GM19099 (cell line): Measurements from ENCODE around the gene CYP20A1.
A peak's percentile ranks its signal among the peaks of the same experiment; 100 is the strongest.

ENCODE experiments used
- POLR2A ChIP-seq: IDR thresholded peaks from 3 replicates; pipeline ENCODE4 v1.6.1; 2011; ENCODE audit warnings: low read depth; ENCODE audit not compliant: insufficient read length; ENCODE audit errors: extremely low read depth

Gene CYP20A1

GRCh38 chr2:203238704-203239526 is at the start of gene CYP20A1:
Gene CYP20A1 (plus strand): TSS chr2:203239018. CDS start chr2:203239063, 45 bp downstream.
- peak; percentile 98 for TF ChIP-seq POLR2A

DNA sequence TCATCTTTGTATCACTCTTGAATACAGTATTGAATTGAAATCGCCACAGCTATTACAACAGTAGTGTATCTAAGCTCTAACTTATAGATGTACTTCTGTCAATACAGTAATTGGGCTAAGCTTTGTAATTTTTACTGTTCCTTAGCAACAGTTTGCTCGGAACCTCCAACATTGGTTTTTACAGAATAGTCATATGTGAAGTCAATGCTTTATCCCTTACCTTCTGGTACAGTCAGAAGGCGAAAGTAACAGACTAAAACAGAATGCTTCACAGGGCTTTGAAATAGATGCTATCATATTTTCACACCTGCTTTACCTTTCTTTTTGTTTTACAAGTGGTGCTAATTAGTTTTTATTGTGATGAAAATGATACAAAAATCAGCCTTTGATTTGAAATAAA is 46.9 kb upstream of the CYP20A1 start:
- no peak for TF ChIP-seq POLR2A

DNA sequence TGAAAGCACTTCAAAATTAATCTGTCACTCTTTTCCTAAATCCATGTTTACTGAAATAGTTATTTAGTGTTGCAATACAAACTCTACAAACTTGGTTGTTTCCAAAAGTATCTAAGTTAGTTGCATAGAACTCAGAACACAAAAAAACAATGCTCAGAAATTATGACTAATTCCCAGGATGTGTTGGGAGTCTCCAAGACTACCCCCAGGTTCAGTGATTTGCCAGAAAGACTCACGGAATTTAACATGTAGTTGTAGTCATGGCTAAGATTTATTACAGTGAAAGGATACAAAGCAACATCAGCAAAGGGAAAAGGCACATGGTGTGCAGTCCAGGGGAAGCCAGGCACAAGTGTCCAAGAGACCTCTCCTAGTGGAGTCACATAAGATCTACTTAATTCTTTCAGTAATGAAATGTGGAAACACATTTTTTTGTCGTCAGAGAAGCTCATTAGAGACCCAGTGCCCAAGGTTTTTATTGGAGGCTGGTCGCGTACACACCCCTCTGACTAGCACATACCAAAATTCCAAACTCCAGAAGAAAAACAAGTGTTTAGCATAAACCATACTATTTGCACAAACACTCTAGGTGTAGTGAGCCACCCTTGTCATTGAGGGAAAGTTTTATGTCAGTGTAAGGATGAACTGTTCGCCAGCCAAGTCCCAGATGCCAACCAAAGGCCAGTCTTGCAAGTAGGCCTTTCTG is 43.3 kb upstream of the CYP20A1 start:
- no peak for TF ChIP-seq POLR2A

- TF ChIP-seq POLR2A: no peak
Measured at GRCh38 chr2:203200866-203201265, 38.0 kb upstream of the CYP20A1 start.

DNA sequence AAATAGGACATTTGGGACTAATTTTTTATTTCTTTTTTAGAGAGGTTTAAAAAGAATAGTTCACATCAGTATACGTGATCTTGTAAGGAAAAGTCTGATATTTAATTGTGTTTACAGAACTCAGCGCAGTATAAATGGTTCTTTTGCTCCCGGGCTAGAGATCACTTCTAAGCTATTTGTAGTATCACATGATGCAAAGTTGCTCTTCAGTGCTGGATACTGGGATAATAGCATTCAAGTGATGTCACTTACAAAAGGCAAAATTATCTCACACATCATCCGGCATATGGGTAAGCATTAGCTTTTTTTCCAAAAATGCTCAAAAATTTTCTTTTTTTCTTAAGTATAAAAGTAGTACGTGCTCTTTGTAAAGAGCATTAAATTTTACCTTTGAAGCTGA is 37.4 kb upstream of the CYP20A1 start:
- no peak for TF ChIP-seq POLR2A

DNA sequence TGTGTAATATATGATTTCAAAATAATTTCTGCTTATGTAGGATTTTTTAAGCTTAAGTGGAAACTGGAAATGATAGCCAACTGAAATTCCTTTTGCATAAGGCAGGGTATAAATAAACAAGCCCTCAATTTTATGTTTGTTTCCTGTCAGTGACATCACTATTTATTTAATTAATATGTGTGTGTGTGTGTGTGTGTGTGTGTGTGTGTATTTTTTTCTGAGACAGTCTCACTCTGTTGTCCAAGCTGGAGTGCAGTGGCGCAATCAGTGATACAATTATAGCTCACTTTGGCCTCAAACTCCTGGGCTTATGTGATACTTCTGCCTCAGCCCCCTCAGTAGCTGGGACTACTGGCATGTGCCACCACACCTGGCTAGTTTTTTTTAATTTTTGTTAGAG is 29.3 kb upstream of the CYP20A1 start:
- no peak for TF ChIP-seq POLR2A

- no peak for TF ChIP-seq POLR2A
Measured at GRCh38 chr2:203225423-203226039, 13.3 kb upstream of the CYP20A1 start.

- no peak for TF ChIP-seq POLR2A
Measured at GRCh38 chr2:203237346-203238238, 1.2 kb upstream of the CYP20A1 start.

- TF ChIP-seq POLR2A: no peak
Measured at GRCh38 chr2:203238292-203238703, 520 bp upstream of the CYP20A1 start.

GRCh38 chr2:203240491-203240890 is 1.7 kb downstream of the CYP20A1 start:
- no peak for TF ChIP-seq POLR2A

DNA sequence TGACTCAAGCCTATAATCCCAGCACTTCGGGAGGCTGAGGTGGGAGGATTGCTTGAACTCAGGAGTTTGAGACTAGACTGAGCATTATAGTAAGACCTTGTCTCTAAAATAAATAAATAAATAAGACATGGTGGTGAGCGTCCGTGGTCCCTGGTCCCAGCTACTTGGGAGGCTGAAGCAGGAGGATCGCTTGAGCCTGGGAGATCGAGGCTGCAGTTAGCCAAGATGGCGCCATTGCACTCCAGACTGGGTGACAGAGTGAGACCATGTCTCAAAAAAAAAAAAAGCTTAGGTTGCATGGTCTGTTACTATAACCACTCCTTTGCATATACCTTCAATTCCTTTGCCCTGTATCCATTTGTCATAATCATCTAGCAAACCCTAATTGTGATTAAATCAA is 3.7 kb downstream of the CYP20A1 start:
- TF ChIP-seq POLR2A: no peak

- TF ChIP-seq POLR2A: no peak
Measured at GRCh38 chr2:203246646-203247045, 7.8 kb downstream of the CYP20A1 start.

- no peak for TF ChIP-seq POLR2A
Measured at GRCh38 chr2:203252818-203253217, 14.0 kb downstream of the CYP20A1 start.

DNA sequence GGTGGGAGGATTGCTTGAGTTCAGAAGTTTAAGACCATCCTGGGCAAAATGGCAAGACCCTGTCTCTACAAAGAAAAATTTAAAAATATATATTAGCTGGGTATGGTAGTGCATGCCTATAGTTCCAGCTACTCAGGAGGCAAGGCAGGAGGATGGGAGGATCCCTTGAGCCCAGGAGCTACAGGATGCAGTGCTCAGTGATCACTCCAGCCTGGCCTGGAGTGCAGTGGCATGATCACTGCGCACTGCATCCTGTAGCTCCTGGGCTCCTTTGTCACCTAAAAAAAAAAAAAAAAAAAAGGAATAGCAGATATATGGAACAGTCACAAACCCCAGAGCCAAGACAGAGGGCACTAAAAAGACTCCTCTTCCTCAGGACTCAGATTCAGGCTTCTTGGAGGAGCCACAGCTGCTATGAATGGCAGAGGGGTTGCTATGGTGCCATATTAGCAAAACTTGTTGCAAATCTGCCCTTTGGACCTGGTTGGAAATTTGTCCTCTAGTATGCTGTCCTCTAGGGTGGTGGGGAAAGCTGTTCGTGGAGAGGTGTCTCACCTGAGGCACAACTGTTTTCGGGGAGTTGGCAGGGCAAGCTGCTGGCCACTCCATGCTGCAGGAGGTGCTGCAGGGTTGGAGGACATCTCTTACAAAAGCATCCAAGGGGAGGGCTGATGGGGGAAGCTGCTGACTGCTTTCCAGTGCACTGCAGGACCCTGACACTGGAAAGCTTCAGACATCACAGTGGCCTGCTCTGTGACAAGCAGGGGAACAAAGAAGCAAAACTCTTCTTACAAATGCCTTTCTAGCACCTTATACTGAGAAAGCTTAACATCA is 22.7 kb downstream of the CYP20A1 start:
- TF ChIP-seq POLR2A: no peak
